ENCODE measurements around the gene ZNF582. TPM values are rescaled to one million over a fixed set of nuclear protein-coding genes. Genes with fewer than 3 reads are reported as not detected.
"Not testable (repeated sequence)": the region's sequence is repeated elsewhere in the genome, so short reads cannot be mapped to it uniquely, and the experiment has no call there.

The ZNF582 gene
- total and polyA plus RNA-seq, 5 donors from 2014 or later: 2.3 to 6.0 (median 4.2) TPM

- Histone ChIP-seq H3K4me1 (ENCODE audit: control insufficient read depth, insufficient read depth, low read length, poor library complexity, severe bottlenecking) (no peaks in the 10 kb centered on the region), H3K27me3 (ENCODE audit: control insufficient read depth, insufficient read depth, low read length) (no peaks in the 10 kb centered on the region), H3K27ac (ENCODE audit: insufficient read depth, low read length, poor library complexity, severe bottlenecking) (no peak overlapping the region), H3K36me3 (ENCODE audit: control insufficient read depth, insufficient read depth, low read length) (no peaks in the 10 kb centered on the region), H3K9me3 (ENCODE audit: control insufficient read depth in 2 of 2, low read length in 2 of 2) (peaks cover under 1% of the 10 kb centered on the region in 2 experiments), H3K4me3 (ENCODE audit: low read depth, low read length) (no peak overlapping the region)
- ATAC-seq (ENCODE audit: low read depth in 2 of 2): no peak
- H3K4me1 Mint-ChIP-seq: peaks cover 0 to 6% (median under 1%) of the 10 kb centered on the region in 4 donors
- H3K4me3 Mint-ChIP-seq: no peak overlapping the region
- no peaks in the 10 kb centered on the region for H3K36me3 Mint-ChIP-seq
- H3K9me3 Mint-ChIP-seq: peaks cover 0 to 3% (median 0%) of the 10 kb centered on the region in 7 donors
- DNase-seq: peak in 1 of 3 donors; percentile 52
- H3K27ac Mint-ChIP-seq: no peak overlapping the region
- H3K27me3 Mint-ChIP-seq: no peaks in the 10 kb centered on the region
Measured at GRCh38 chr19:56348289-56348877, 45.0 kb downstream of the ZNF582 start.

GRCh38 chr19:56347163-56347778 lies 46.1 kb downstream of the ZNF582 start:
- peaks cover 0 to 11% (median 1%) of the 10 kb centered on the region in 7 donors for H3K9me3 Mint-ChIP-seq
- DNase-seq (no peak), ATAC-seq (ENCODE audit: low read depth in 2 of 2) (no peak)
- Histone ChIP-seq H3K27me3 (ENCODE audit: control insufficient read depth, insufficient read depth, low read length) (no peaks in the 10 kb centered on the region), H3K4me1 (ENCODE audit: control insufficient read depth, insufficient read depth, low read length, poor library complexity, severe bottlenecking) (no peaks in the 10 kb centered on the region), H3K36me3 (ENCODE audit: control insufficient read depth, insufficient read depth, low read length) (no peaks in the 10 kb centered on the region), H3K4me3 (ENCODE audit: low read depth, low read length) (no peak overlapping the region), H3K27ac (ENCODE audit: insufficient read depth, low read length, poor library complexity, severe bottlenecking) (no peak overlapping the region), H3K9me3 (ENCODE audit: control insufficient read depth in 2 of 2, low read length in 2 of 2) (peaks cover 5 to 6% of the 10 kb centered on the region in 2 experiments)
- H3K36me3 Mint-ChIP-seq: no peaks in the 10 kb centered on the region
- H3K27ac Mint-ChIP-seq: no peak overlapping the region
- H3K27me3 Mint-ChIP-seq: no peaks in the 10 kb centered on the region
- H3K4me1 Mint-ChIP-seq: peaks cover 0 to 6% (median under 1%) of the 10 kb centered on the region in 4 donors
- H3K4me3 Mint-ChIP-seq: no peak overlapping the region

GRCh38 chr19:56341948-56342347 lies 51.4 kb downstream of the ZNF582 start:
- Mint-ChIP-seq H3K4me1 (no peaks in the 10 kb centered on the region), H3K9me3 (peaks cover 3 to 15% (median 5%) of the 10 kb centered on the region in 7 donors), H3K36me3 (no peaks in the 10 kb centered on the region), H3K4me3 (no peak overlapping the region), H3K27ac (no peak overlapping the region), H3K27me3 (no peaks in the 10 kb centered on the region)
- no peak for DNase-seq
- Histone ChIP-seq H3K27ac (ENCODE audit: insufficient read depth, low read length, poor library complexity, severe bottlenecking) (no peak overlapping the region), H3K4me1 (ENCODE audit: control insufficient read depth, insufficient read depth, low read length, poor library complexity, severe bottlenecking) (no peaks in the 10 kb centered on the region), H3K36me3 (ENCODE audit: control insufficient read depth, insufficient read depth, low read length) (no peaks in the 10 kb centered on the region), H3K27me3 (ENCODE audit: control insufficient read depth, insufficient read depth, low read length) (no peaks in the 10 kb centered on the region), H3K4me3 (ENCODE audit: low read depth, low read length) (no peak overlapping the region), H3K9me3 (ENCODE audit: control insufficient read depth in 2 of 2, low read length in 2 of 2) (peaks cover 5 to 10% of the 10 kb centered on the region in 2 experiments)
- ATAC-seq (ENCODE audit: low read depth in 2 of 2): no peak

DNA sequence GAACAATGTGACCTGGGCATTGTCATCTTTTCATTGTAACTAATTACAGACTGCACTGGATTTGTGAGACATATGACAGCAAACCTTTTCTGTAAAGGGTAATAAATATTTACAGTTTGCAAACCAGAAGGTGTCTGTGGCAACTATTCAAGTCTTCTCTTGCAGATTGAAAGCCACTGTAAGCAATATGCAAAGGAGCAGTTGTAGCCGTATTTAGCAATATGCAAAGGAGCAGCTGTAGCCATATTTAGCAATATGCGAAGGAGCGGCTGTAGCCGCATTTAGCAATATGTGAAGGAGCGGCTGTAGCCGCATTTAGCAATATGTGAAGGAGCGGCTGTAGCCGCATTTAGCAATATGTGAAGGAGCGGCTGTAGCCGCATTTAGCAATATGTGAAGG lies 54.3 kb downstream of the ZNF582 start:
- not testable (repeated sequence) for H3K27ac Mint-ChIP-seq; H3K4me1 ChIP-seq (ENCODE audit: control insufficient read depth, insufficient read depth, low read length, poor library complexity, severe bottlenecking); H3K27me3 Mint-ChIP-seq; ATAC-seq (ENCODE audit: low read depth in 2 of 2); H3K27ac ChIP-seq (ENCODE audit: insufficient read depth, low read length, poor library complexity, severe bottlenecking); H3K36me3 ChIP-seq (ENCODE audit: control insufficient read depth, insufficient read depth, low read length); DNase-seq; H3K27me3 ChIP-seq (ENCODE audit: control insufficient read depth, insufficient read depth, low read length); H3K4me1 Mint-ChIP-seq; H3K4me3 Mint-ChIP-seq; H3K4me3 ChIP-seq (ENCODE audit: low read depth, low read length); H3K36me3 Mint-ChIP-seq
- H3K9me3 ChIP-seq (ENCODE audit: control insufficient read depth in 2 of 2, low read length in 2 of 2): peaks cover 5 to 10% of the 10 kb centered on the region in 2 experiments
- peaks cover 3 to 18% (median 5%) of the 10 kb centered on the region in 7 donors for H3K9me3 Mint-ChIP-seq

DNA sequence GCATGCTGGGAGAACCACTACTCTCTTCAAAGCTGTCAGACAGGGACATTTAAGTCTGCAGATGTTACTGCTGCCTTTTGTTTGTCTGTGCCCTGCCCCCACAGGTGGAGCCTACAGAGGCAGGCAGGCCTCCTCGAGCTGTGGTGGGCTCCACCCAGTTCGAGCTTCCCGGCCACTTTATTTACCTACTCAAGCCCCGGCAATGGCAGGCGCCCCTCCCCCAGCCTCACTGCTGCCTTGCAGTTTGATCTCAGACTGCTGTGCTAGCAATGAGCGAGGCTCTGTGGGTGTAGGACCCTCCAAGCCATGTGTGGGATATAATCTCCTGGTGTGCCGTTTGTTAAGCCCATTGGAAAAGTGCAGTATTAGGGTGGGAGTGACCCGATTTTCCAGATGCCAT lies 56.3 kb downstream of the ZNF582 start:
- H3K36me3 Mint-ChIP-seq: not testable (repeated sequence)
- peaks cover 0 to 14% (median 7%) of the 10 kb centered on the region in 7 donors for H3K9me3 Mint-ChIP-seq

DNA sequence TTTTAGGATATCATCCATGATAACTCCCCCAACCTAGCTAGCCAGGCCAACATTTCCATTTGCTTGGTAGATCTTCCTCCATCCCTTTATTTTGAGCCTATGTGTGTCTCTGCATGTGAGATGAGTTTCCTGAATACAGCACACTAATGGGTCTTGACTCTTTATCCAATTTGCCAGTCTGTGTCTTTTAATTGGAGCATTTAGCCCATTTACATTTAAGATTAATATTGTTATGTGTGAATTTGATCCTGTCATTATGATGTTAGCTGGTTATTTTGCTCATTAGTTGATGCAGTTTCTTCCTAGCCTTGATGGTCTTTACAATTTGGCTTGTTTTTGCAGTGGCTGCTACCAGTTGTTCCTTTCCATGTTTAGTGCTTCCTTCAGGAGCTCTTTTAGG lies 58.0 kb downstream of the ZNF582 start:
- not testable (repeated sequence) for H3K4me1 Mint-ChIP-seq; H3K27ac ChIP-seq (ENCODE audit: insufficient read depth, low read length, poor library complexity, severe bottlenecking); H3K27ac Mint-ChIP-seq; H3K27me3 ChIP-seq (ENCODE audit: control insufficient read depth, insufficient read depth, low read length); DNase-seq; ATAC-seq (ENCODE audit: low read depth in 2 of 2); H3K9me3 ChIP-seq (ENCODE audit: control insufficient read depth in 2 of 2, low read length in 2 of 2); H3K4me1 ChIP-seq (ENCODE audit: control insufficient read depth, insufficient read depth, low read length, poor library complexity, severe bottlenecking); H3K4me3 ChIP-seq (ENCODE audit: low read depth, low read length); H3K36me3 ChIP-seq (ENCODE audit: control insufficient read depth, insufficient read depth, low read length); H3K36me3 Mint-ChIP-seq; H3K4me3 Mint-ChIP-seq
- peaks cover 13% of the 10 kb centered on the region for H3K27me3 Mint-ChIP-seq
- peaks cover 0 to 15% (median 5%) of the 10 kb centered on the region in 7 donors for H3K9me3 Mint-ChIP-seq

More for the DNA sequence above, 56.3 kb downstream of the ZNF582 start:
- not testable (repeated sequence) for H3K27me3 Mint-ChIP-seq; H3K4me1 ChIP-seq (ENCODE audit: control insufficient read depth, insufficient read depth, low read length, poor library complexity, severe bottlenecking); H3K9me3 ChIP-seq (ENCODE audit: control insufficient read depth in 2 of 2, low read length in 2 of 2); H3K27me3 ChIP-seq (ENCODE audit: control insufficient read depth, insufficient read depth, low read length); H3K4me1 Mint-ChIP-seq; H3K4me3 Mint-ChIP-seq; H3K4me3 ChIP-seq (ENCODE audit: low read depth, low read length); DNase-seq; ATAC-seq (ENCODE audit: low read depth in 2 of 2); H3K36me3 ChIP-seq (ENCODE audit: control insufficient read depth, insufficient read depth, low read length); H3K27ac Mint-ChIP-seq; H3K27ac ChIP-seq (ENCODE audit: insufficient read depth, low read length, poor library complexity, severe bottlenecking)

DNA sequence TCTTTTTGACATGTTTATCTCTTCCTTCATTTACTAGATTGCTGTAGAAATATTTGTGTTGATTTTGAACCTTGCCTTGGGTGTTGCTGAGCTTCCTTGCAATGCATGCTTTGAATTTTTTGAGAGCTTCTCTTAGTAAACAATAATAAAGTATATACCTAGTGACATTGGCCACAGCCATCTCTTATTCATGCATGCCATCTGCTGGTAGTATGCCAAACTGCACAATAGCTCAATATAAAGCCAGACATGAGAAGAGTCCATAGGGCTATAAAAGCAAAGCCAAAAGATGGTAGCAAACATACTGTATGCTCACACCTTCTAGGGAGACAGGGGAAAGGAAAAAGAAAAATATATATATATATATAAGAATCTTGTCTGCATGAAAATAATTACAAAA lies 59.8 kb downstream of the ZNF582 start:
- Mint-ChIP-seq H3K4me1 (no peaks in the 10 kb centered on the region), H3K27me3 (peaks cover 13% of the 10 kb centered on the region), H3K4me3 (no peak overlapping the region), H3K36me3 (no peaks in the 10 kb centered on the region), H3K27ac (peak overlapping the region in 1 of 3 donors; percentile 32), H3K9me3 (peaks cover 0 to 15% (median 7%) of the 10 kb centered on the region in 7 donors)
- Histone ChIP-seq H3K27ac (ENCODE audit: insufficient read depth, low read length, poor library complexity, severe bottlenecking) (no peak overlapping the region), H3K9me3 (ENCODE audit: control insufficient read depth in 2 of 2, low read length in 2 of 2) (peaks cover 0 to 9% of the 10 kb centered on the region in 2 experiments), H3K27me3 (ENCODE audit: control insufficient read depth, insufficient read depth, low read length) (no peaks in the 10 kb centered on the region), H3K4me3 (ENCODE audit: low read depth, low read length) (no peak overlapping the region), H3K4me1 (ENCODE audit: control insufficient read depth, insufficient read depth, low read length, poor library complexity, severe bottlenecking) (no peaks in the 10 kb centered on the region), H3K36me3 (ENCODE audit: control insufficient read depth, insufficient read depth, low read length) (no peaks in the 10 kb centered on the region)
- ATAC-seq (ENCODE audit: low read depth in 2 of 2): peak in 1 of 2 donors; percentile 46
- peak; percentile 17 to 61 (median 34) for DNase-seq

Measured in CD4-positive, CD25-positive, alpha-beta regulatory T cell (primary cell).